Hair follicular keratinocyte (primary cell): ENCODE results near the gene GRK5. TPM values are rescaled to one million over a fixed set of nuclear protein-coding genes. Genes with fewer than 3 reads are reported as not detected.

Experiments used
- total RNA-seq: library from RNA; depleted of rRNA; stranded (reverse); fragments of >200 nt; gene quantifications from 2 replicates; pipeline ENCODE4 v1.2.3, GENCODE V29; 2015

The GRK5 gene
- 5.7 and 7.4 TPM in 2 replicates for total RNA-seq

GRCh38 chr10:119207366-119207666 is at the start of gene GRK5:
Gene GRK5, plus strand, starts transcription at chr10:119207571. Its CDS starts 347 bp downstream, at chr10:119207918.

GRCh38 chr10:119165171-119166117 is 41.9 kb upstream of the GRK5 start, which contains the start of gene SFXN4:
Gene SFXN4, minus strand, starts transcription at chr10:119165714. Its CDS starts 67 bp downstream, at chr10:119165647.

GRCh38 chr10:119178372-119179119 is 28.8 kb upstream of the GRK5 start, which contains the start of gene PRDX3:
Gene PRDX3, minus strand, starts transcription at chr10:119178812. Its CDS starts 22 bp downstream, at chr10:119178790.

Other genes with a start within 250 kb of the GRK5 start
- gene NANOS1, start 177.9 kb upstream of the GRK5 start, total RNA-seq, result 1.7 and 2.6 TPM in 2 replicates
- gene EIF3A, start 126.8 kb upstream of the GRK5 start, total RNA-seq, result 80.9 and 90.5 TPM in 2 replicates
- gene DENND10, start 103.5 kb upstream of the GRK5 start, total RNA-seq, result 43.2 and 63.5 TPM in 2 replicates
- 14.6 and 31.4 TPM in 2 replicates for gene SFXN4, start 41.9 kb upstream of the GRK5 start, total RNA-seq
- gene PRDX3, start 28.8 kb upstream of the GRK5 start, total RNA-seq, result 189 and 253 TPM in 2 replicates